Tibial artery (tissue), 4 donors: ENCODE results near the gene MDC1.

Experiments used
- DNase-seq, 2 donors: peaks; one replicate each; pipeline ENCODE4 v3.0.0-alpha.2; 2019
- H3K27ac ChIP-seq, 2 donors: fragments of 200-600 bp; sonication (generic) in 1 of 2; 1 replicate in 1 of 2; 2 replicates in 1 of 2; pipeline ENCODE4 v1.5.1; 2018 to 2019; ENCODE audit warnings: mild to moderate bottlenecking in 1 of 2
- H3K27me3 ChIP-seq, 2 donors: fragments of 200-600 bp; sonication (generic) in 1 of 2; one replicate each; pipeline versions ENCODE4 v1.5.1 to v1.6.0; 2016 to 2019
- H3K36me3 ChIP-seq, 3 donors: fragments of 200-600 bp; sonication (generic) in 2 of 3; one replicate each; pipeline ENCODE4 v1.5.1; 2016 to 2019; ENCODE audit warnings: mild to moderate bottlenecking in 2 of 3
- H3K4me1 ChIP-seq, 4 donors: fragments of 200-600 bp; sonication (generic) in 2 of 4; 1 replicate in 3 of 4; 2 replicates in 1 of 4; pipeline ENCODE4 v1.5.1; 2016 to 2019
- H3K4me3 ChIP-seq, 2 donors: fragments of 200-600 bp; sonication (generic) in 1 of 2; 1 replicate in 1 of 2; 2 replicates in 1 of 2; pipeline ENCODE4 v1.5.1; 2018 to 2019; ENCODE audit warnings: mild to moderate bottlenecking in 2 of 2
- H3K9me3 ChIP-seq, 3 donors: fragments of 200-600 bp; sonication (generic) in 1 of 3; one replicate each; pipeline ENCODE4 v1.5.1; 2016 to 2019
- intact Hi-C: fragments of 100-400 bp; cut with DNase I; formaldehyde crosslinking; loops from one replicate; pipeline ENCODE4 v1.15.0; 2023; ENCODE audit warnings: low total_unique reads
- TF ChIP-seq, protein P1 (sequence below), 2 experiments: fragments of 200-600 bp in 1 of 2; fragments of 450-650 bp in 1 of 2; IDR thresholded peaks; one replicate each; pipeline ENCODE4 v1.5.1; 2017 to 2019; ENCODE audit warnings: antibody characterized with exemption in 2 of 2, mild to moderate bottlenecking in 1 of 2, moderate library complexity in 1 of 2

The MDC1 gene

DNA sequence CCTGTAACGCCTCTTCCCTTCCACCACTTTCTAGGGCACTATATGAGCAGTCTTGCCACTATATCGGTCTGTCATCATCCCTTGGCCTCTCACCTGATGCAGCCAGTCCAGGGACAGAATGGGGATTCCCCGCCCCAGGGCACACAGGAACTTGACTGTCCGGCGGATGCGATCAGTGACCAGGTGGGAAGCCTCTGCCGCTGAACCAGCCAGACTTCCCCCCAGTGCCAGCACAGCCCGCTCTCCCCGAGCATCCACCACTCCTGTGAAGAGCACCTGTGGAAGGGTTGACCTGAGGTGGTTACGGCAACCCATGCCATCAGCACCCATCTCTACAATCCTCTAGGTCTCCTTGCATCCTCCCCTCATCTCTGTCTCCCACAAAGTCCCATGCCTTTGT lies 14.1 kb downstream of the MDC1 start:
- DNase-seq: peak in 1 of 2 donors; percentile 28
- no peaks in the 10 kb centered on the region for H3K4me1 ChIP-seq
- intact Hi-C loops: no loop called here
- H3K27ac ChIP-seq: no peak overlapping the region
- H3K27me3 ChIP-seq: no peaks in the 10 kb centered on the region
- H3K36me3 ChIP-seq: peaks cover 18 to 71% (median 47%) of the 10 kb centered on the region in 3 donors
- TF ChIP-seq, protein P1, sequence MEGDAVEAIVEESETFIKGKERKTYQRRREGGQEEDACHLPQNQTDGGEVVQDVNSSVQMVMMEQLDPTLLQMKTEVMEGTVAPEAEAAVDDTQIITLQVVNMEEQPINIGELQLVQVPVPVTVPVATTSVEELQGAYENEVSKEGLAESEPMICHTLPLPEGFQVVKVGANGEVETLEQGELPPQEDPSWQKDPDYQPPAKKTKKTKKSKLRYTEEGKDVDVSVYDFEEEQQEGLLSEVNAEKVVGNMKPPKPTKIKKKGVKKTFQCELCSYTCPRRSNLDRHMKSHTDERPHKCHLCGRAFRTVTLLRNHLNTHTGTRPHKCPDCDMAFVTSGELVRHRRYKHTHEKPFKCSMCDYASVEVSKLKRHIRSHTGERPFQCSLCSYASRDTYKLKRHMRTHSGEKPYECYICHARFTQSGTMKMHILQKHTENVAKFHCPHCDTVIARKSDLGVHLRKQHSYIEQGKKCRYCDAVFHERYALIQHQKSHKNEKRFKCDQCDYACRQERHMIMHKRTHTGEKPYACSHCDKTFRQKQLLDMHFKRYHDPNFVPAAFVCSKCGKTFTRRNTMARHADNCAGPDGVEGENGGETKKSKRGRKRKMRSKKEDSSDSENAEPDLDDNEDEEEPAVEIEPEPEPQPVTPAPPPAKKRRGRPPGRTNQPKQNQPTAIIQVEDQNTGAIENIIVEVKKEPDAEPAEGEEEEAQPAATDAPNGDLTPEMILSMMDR (IDR thresholded peaks at IDR 0.05): no peak
- H3K9me3 ChIP-seq: no peaks in the 10 kb centered on the region
- no peak overlapping the region for H3K4me3 ChIP-seq

DNA sequence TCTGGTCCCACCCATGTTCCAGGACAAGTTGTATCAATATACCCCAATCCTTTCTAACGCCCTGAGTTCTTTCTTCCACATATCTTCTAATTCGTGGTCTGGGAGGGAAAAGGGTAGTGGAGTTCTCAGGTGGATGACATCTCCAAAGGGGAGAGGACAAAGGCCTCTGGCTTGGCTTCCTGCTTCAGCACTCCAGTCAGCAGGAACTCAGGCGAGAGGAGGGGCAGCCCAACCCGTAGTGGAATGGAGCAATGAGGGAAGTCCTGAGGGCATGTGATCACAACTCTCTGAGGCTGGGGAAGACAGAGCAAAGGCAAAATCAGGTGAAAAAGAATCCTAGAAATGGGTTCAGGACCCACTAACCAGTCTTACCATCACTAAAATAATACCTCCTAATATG lies 16.7 kb downstream of the MDC1 start:
- no peak overlapping the region for H3K27ac ChIP-seq
- intact Hi-C loops: no loop called here

DNA sequence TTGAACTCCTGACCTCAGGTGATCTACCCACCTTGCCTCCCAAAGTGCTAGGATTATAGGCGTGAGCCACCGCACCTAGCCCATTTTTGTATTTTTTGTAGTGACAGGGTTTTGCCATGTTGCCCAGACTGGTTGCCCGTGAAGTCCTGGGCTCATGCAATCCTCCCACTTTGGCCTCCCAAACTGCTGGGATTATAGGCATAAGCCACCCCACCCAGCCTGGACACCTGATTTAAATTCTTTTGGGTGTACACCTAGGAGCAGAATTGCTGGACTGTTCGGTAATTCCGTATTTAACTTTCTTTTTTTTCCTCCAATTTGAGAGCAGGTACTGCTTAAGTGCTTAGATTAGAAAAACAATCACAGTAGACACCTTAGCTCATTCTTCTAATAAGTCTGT lies 20.6 kb downstream of the MDC1 start:
- TF ChIP-seq, protein P1 (IDR thresholded peaks at IDR 0.05): no peak
- no peak for DNase-seq
- no peak overlapping the region for H3K27ac ChIP-seq
- no peaks in the 10 kb centered on the region for H3K9me3 ChIP-seq
- H3K4me1 ChIP-seq: peaks cover 0 to 17% (median 10%) of the 10 kb centered on the region in 4 donors
- intact Hi-C loops: no loop called here
- no peak overlapping the region for H3K4me3 ChIP-seq
- no peaks in the 10 kb centered on the region for H3K27me3 ChIP-seq
- peaks cover 0 to 7% (median 6%) of the 10 kb centered on the region in 3 donors for H3K36me3 ChIP-seq

More for the DNA sequence above, 16.7 kb downstream of the MDC1 start:
- peak; percentile 56 to 58 for DNase-seq
- H3K27me3 ChIP-seq: no peaks in the 10 kb centered on the region
- no peak overlapping the region for H3K4me3 ChIP-seq
- TF ChIP-seq, protein P1 (IDR thresholded peaks at IDR 0.05): no peak
- H3K36me3 ChIP-seq: peaks cover 6 to 44% (median 28%) of the 10 kb centered on the region in 3 donors
- H3K4me1 ChIP-seq: peaks cover 0 to 9% (median 3%) of the 10 kb centered on the region in 4 donors
- no peaks in the 10 kb centered on the region for H3K9me3 ChIP-seq

DNA sequence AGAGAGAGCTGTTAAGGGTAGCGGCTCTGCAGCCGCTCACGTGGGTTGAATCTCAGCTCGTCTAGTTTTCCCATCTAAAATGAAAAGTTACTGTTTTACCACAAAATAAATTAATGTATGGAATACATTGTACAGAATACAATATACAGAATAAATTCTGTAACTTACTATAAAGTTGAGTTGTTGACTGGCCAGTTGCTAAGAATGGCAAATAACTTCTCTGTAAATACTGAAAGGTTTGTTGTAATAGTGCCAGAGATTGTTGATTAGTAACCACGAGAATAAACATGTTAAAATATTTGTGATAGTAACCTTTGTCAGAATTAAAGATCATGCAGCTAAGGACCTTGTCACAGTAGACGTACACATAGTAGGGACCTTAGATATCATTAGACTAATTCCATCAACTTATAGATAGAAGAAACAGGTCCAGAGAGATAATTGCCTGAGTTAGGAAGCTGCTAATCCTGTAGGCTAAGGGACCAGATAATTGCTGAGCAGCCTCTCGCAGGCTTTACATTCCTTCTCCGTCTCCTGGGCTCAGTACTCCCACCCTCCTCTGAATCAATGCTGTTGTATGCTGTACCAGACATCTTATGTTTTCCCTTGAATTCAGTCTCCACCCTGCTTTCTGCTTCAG lies 25.8 kb downstream of the MDC1 start:
- no peaks in the 10 kb centered on the region for H3K9me3 ChIP-seq
- no peaks in the 10 kb centered on the region for H3K36me3 ChIP-seq
- peaks cover 0 to 51% (median 42%) of the 10 kb centered on the region in 4 donors for H3K4me1 ChIP-seq
- H3K27me3 ChIP-seq: no peaks in the 10 kb centered on the region
- peak overlapping the region; percentile 94 to 100 for H3K27ac ChIP-seq
- peak overlapping the region; percentile 61 to 69 for H3K4me3 ChIP-seq
- intact Hi-C loops: loop anchor here (2.0 kb wide), 1 partner anchor 25 kb away; the partner anchor contains the start of gene MDC1
- TF ChIP-seq, protein P1 (IDR thresholded peaks at IDR 0.05): no peak
- peak in 1 of 2 donors; percentile 34 for DNase-seq

DNA sequence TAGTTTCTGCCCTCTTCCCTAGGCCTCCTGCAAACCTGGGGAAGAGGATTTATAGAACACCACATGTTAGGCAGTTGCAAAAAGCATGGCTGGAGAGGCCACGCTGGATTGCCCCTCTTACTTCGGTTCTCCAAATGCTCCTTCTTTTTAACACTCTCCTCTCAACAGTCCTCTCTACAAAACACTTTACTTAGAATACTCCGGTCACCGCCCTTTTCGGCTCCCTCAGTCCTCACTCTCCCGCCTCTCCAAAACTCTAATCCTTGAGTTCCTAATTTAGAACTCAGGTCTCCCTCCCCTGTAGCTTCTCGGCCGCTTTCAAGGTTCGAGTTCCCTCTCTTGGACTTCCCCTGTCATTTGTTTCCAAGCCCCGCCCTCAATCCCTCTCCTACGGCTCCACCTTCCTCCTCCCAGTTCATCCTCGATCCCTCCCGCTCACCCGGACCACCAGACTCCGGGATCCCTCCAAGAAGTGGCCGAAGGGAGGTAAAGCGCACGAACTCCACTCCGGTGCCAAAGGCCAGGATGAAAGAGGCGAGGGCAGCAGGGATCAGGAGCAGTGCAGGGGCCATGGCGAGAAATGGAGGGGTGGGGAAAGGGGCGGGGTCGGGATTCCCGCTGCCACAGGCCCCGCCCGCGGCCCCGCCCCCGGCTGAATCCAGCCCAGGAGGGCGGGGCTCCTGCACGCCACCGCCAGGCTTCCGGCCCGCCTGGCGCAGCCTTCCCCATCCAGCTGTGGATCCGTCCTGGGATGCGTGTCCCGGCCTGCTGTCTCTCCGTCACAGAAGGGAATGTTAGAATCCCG lies 26.5 kb downstream of the MDC1 start, which contains the start of gene NRM:
Gene NRM, minus strand, starts transcription at position 582 of the 805 bp plus-strand sequence. Its CDS starts 10 bp downstream, at position 572.
- H3K27me3 ChIP-seq: no peaks in the 10 kb centered on the region
- no peaks in the 10 kb centered on the region for H3K36me3 ChIP-seq
- TF ChIP-seq, protein P1 (IDR thresholded peaks at IDR 0.05): no peak
- intact Hi-C loops: loop anchor here (2.0 kb wide), 1 partner anchor 26 kb away; the partner anchor contains the start of gene MDC1
- DNase-seq: peak; percentile 89 to 94
- no peaks in the 10 kb centered on the region for H3K9me3 ChIP-seq
- peak within 1 kb of the TSS; percentile 61 to 69 for H3K4me3 ChIP-seq
- peaks cover 0 to 54% (median 39%) of the 10 kb centered on the region in 4 donors for H3K4me1 ChIP-seq
- peak within 1 kb of the TSS; percentile 94 to 100 for H3K27ac ChIP-seq
